Measurements from ENCODE around the gene FIS1. TPM values are rescaled to one million over a fixed set of nuclear protein-coding genes. Genes with fewer than 3 reads are reported as not detected.

Gene FIS1
- total and polyA plus RNA-seq, 4 experiments from 2014 or later, result 100 to 198 (median 145) TPM

DNA sequence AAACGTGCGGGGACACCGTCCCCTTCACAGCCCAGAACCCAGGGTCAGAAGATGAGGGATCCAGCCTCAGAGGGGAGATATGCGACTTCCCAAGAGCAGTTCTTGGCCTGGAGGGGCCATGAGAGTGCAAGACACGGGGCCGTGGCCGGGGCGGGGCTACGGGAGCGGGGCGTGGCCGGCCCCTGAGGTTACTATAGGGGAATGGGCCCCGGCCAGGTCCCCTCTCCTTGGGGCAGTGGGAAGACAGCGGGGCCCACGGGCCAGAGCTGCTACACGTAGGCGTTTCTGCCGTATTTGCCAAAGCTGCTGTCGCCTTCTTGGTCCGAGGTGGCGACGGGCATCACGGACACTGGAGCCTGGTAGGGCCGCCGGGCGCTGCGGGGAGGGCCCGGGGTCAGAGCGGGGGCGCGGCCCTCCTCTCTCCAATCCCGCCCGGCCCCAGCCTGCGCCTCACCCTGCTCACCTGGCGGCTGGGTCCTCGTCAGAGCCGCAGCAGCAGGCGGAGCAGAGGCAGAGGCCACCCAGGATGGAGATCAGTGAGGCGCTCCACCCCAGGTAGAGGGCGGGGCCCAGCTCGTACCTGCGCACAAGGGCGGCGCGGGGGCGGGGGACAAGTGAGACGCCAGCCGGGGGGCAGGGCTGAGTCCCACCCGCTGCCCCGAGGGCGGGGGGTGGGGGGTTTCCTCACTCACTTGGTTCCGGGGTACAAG, 12.6 kb downstream of the FIS1 start:
- Histone ChIP-seq H3K36me3 (ENCODE audit: insufficient read depth, low read length) (peaks cover 6% of the 10 kb centered on the region), H3K4me3 (ENCODE audit: low read length in 2 of 2) (no peak overlapping the region), H3K27me3 (ENCODE audit: insufficient read depth, low read length) (no peaks in the 10 kb centered on the region), H3K9me3 (ENCODE audit: control insufficient read depth in 1 of 2, low read length in 2 of 2) (no peaks in the 10 kb centered on the region), H3K27ac (ENCODE audit: low read depth, low read length) (no peak overlapping the region), H3K4me1 (ENCODE audit: insufficient read depth, low read length) (no peaks in the 10 kb centered on the region)
- intact Hi-C loops (cut with micrococcal nuclease), result no loop called here
- no peak for DNase-seq
- ChIA-PET CTCF (ENCODE audit: partially characterized antibody) (interaction anchor here (1.0 kb wide), 1 partner anchor 12 kb away, joined by 4 read pairs; no protein-coding TSS in a partner anchor), POLR2A (ENCODE audit: partially characterized antibody) (interaction anchor here (2.8 kb wide), 1 partner anchor 20 kb away, joined by 7 read pairs; no protein-coding TSS in a partner anchor)
- peaks cover 0 to 4% (median 1%) of the 10 kb centered on the region in 4 donors for H3K4me1 Mint-ChIP-seq
- peak overlapping the region in 1 of 7 donors; percentile 42 for H3K27ac Mint-ChIP-seq
- peaks cover 4 to 31% of the 10 kb centered on the region in 2 donors for H3K36me3 Mint-ChIP-seq
- no peaks in the 10 kb centered on the region for H3K27me3 Mint-ChIP-seq
- H3K9me3 Mint-ChIP-seq, result peaks cover 0 to 2% (median 0%) of the 10 kb centered on the region in 8 donors
- no peak overlapping the region for H3K4me3 Mint-ChIP-seq

DNA sequence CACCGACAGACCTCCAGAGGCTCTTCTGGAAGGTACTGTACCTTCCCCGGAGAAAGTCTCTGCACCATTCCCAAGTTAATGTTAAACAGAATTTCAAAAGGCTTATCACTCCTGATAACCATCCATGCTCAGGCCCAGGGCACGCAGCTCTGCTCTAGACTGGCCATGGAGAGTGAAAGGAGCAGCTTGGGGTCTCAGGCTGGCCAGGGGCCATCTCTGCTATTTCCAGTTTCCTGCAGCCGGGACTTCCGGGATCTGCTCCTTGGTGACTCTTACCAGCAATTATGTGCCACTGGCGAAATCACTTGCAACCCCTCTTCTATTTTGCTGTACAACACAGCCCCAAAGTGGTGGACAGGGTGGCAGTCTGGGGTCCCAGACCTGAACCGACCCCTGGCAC, 13.2 kb downstream of the FIS1 start:
- Mint-ChIP-seq H3K4me3 (no peak overlapping the region), H3K27ac (peak overlapping the region in 2 of 7 donors; percentile 37 to 47), H3K4me1 (peaks cover 0 to 4% (median 1%) of the 10 kb centered on the region in 4 donors), H3K27me3 (no peaks in the 10 kb centered on the region), H3K9me3 (peaks cover 0 to 2% (median 0%) of the 10 kb centered on the region in 8 donors), H3K36me3 (peaks cover 4 to 34% of the 10 kb centered on the region in 2 donors)
- no peaks in the 10 kb centered on the region for H3K9me3 ChIP-seq (ENCODE audit: control insufficient read depth in 1 of 2, low read length in 2 of 2)
- H3K36me3 ChIP-seq (ENCODE audit: insufficient read depth, low read length), result peaks cover 3% of the 10 kb centered on the region
- intact Hi-C loops (cut with micrococcal nuclease), result no loop called here
- CTCF ChIA-PET (ENCODE audit: partially characterized antibody), result interaction anchor here (1.4 kb wide), 1 partner anchor 13 kb away, joined by 6 read pairs; the partner anchor contains the start of gene FIS1
- H3K27ac ChIP-seq (ENCODE audit: low read depth, low read length), result no peak overlapping the region
- no peak for DNase-seq
- POLR2A ChIA-PET (ENCODE audit: partially characterized antibody), result interaction anchor here (2.8 kb wide), 1 partner anchor 14 kb away, joined by 8 read pairs; the partner anchor contains the start of genes PLOD3 and ZNHIT1
- H3K4me1 ChIP-seq (ENCODE audit: insufficient read depth, low read length), result no peaks in the 10 kb centered on the region
- H3K27me3 ChIP-seq (ENCODE audit: insufficient read depth, low read length), result no peaks in the 10 kb centered on the region
- H3K4me3 ChIP-seq (ENCODE audit: low read length in 2 of 2), result no peak overlapping the region

- no peaks in the 10 kb centered on the region for H3K27me3 Mint-ChIP-seq
- intact Hi-C loops (cut with micrococcal nuclease), result no loop called here
Observed at GRCh38 chr7:101226721-101227120, 18.2 kb downstream of the FIS1 start.

GRCh38 chr7:101225650-101226049, 19.2 kb downstream of the FIS1 start:
- no peaks in the 10 kb centered on the region for H3K9me3 Mint-ChIP-seq
- intact Hi-C loops (cut with micrococcal nuclease), result no loop called here
- CTCF ChIA-PET (ENCODE audit: partially characterized antibody), result interaction anchor here (1.1 to 1.7 kb wide), 5 partner anchors 12 to 82 kb away, joined by 3 to 8 read pairs (median 4); partner anchors contain the start of gene CLDN15
- H3K9me3 ChIP-seq (ENCODE audit: control insufficient read depth in 1 of 2, low read length in 2 of 2), result no peaks in the 10 kb centered on the region
- H3K27me3 ChIP-seq (ENCODE audit: insufficient read depth, low read length), result no peaks in the 10 kb centered on the region
- no peaks in the 10 kb centered on the region for H3K27me3 Mint-ChIP-seq
- POLR2A ChIA-PET (ENCODE audit: partially characterized antibody), result interaction anchor here (1.2 to 1.8 kb wide), 2 partner anchors 12 to 18 kb away, joined by 4 to 7 read pairs; partner anchors contain the start of gene CLDN15
- H3K36me3 ChIP-seq (ENCODE audit: insufficient read depth, low read length), result peaks cover 22% of the 10 kb centered on the region
- no peak overlapping the region for H3K27ac Mint-ChIP-seq
- no peaks in the 10 kb centered on the region for H3K4me1 ChIP-seq (ENCODE audit: insufficient read depth, low read length)
- no peak for DNase-seq
- H3K4me3 Mint-ChIP-seq, result no peak overlapping the region
- no peak overlapping the region for H3K4me3 ChIP-seq (ENCODE audit: low read length in 2 of 2)
- H3K4me1 Mint-ChIP-seq, result peaks cover 0 to 9% (median 3%) of the 10 kb centered on the region in 4 donors
- peaks cover 10 to 46% of the 10 kb centered on the region in 2 donors for H3K36me3 Mint-ChIP-seq
- H3K27ac ChIP-seq (ENCODE audit: low read depth, low read length), result no peak overlapping the region

More at GRCh38 chr7:101226721-101227120, 18.2 kb downstream of the FIS1 start:
- peaks cover 0 to 5% (median 4%) of the 10 kb centered on the region in 4 donors for H3K4me1 Mint-ChIP-seq
- peaks cover 12 to 48% of the 10 kb centered on the region in 2 donors for H3K36me3 Mint-ChIP-seq
- H3K27me3 ChIP-seq (ENCODE audit: insufficient read depth, low read length), result no peaks in the 10 kb centered on the region
- no peaks in the 10 kb centered on the region for H3K4me1 ChIP-seq (ENCODE audit: insufficient read depth, low read length)
- POLR2A ChIA-PET (ENCODE audit: partially characterized antibody), result interaction anchor here (0.7 to 1.8 kb wide), 4 partner anchors 9 to 19 kb away, joined by 3 to 7 read pairs (median 5); partner anchors contain the start of genes CLDN15, PLOD3 and ZNHIT1
- no peak overlapping the region for H3K27ac Mint-ChIP-seq
- H3K36me3 ChIP-seq (ENCODE audit: insufficient read depth, low read length), result peaks cover 22% of the 10 kb centered on the region
- no peak overlapping the region for H3K4me3 Mint-ChIP-seq
- H3K9me3 Mint-ChIP-seq, result peaks cover 0 to 2% (median 0%) of the 10 kb centered on the region in 8 donors
- H3K27ac ChIP-seq (ENCODE audit: low read depth, low read length), result no peak overlapping the region
- CTCF ChIA-PET (ENCODE audit: partially characterized antibody), result interaction anchor here (0.8 kb wide), 1 partner anchor 64 kb away, joined by 4 read pairs; no protein-coding TSS in a partner anchor
- DNase-seq, result no peak
- H3K9me3 ChIP-seq (ENCODE audit: control insufficient read depth in 1 of 2, low read length in 2 of 2), result no peaks in the 10 kb centered on the region
- H3K4me3 ChIP-seq (ENCODE audit: low read length in 2 of 2), result no peak overlapping the region

- no peak for DNase-seq
- Histone ChIP-seq H3K36me3 (ENCODE audit: insufficient read depth, low read length) (peaks cover 22% of the 10 kb centered on the region), H3K27me3 (ENCODE audit: insufficient read depth, low read length) (no peaks in the 10 kb centered on the region), H3K4me1 (ENCODE audit: insufficient read depth, low read length) (peaks cover 19% of the 10 kb centered on the region), H3K4me3 (ENCODE audit: low read length in 2 of 2) (no peak overlapping the region), H3K9me3 (ENCODE audit: control insufficient read depth in 1 of 2, low read length in 2 of 2) (no peaks in the 10 kb centered on the region), H3K27ac (ENCODE audit: low read depth, low read length) (no peak overlapping the region)
- Mint-ChIP-seq H3K4me1 (peaks cover 9 to 29% (median 17%) of the 10 kb centered on the region in 4 donors), H3K27me3 (no peaks in the 10 kb centered on the region), H3K9me3 (no peaks in the 10 kb centered on the region), H3K4me3 (no peak overlapping the region), H3K36me3 (peaks cover 7 to 41% of the 10 kb centered on the region in 2 donors), H3K27ac (no peak overlapping the region)
- POLR2A ChIA-PET (ENCODE audit: partially characterized antibody), result interaction anchor here (1.7 kb wide), 1 partner anchor 21 kb away, joined by 7 read pairs; the partner anchor contains the start of gene FIS1
- CTCF ChIA-PET (ENCODE audit: partially characterized antibody), result interaction anchor here (2.3 kb wide), 1 partner anchor 20 kb away, joined by 12 read pairs; the partner anchor contains the start of gene FIS1
- intact Hi-C loops (cut with micrococcal nuclease), result no loop called here
Observed at GRCh38 chr7:101223528-101223927, 21.4 kb downstream of the FIS1 start.

DNA sequence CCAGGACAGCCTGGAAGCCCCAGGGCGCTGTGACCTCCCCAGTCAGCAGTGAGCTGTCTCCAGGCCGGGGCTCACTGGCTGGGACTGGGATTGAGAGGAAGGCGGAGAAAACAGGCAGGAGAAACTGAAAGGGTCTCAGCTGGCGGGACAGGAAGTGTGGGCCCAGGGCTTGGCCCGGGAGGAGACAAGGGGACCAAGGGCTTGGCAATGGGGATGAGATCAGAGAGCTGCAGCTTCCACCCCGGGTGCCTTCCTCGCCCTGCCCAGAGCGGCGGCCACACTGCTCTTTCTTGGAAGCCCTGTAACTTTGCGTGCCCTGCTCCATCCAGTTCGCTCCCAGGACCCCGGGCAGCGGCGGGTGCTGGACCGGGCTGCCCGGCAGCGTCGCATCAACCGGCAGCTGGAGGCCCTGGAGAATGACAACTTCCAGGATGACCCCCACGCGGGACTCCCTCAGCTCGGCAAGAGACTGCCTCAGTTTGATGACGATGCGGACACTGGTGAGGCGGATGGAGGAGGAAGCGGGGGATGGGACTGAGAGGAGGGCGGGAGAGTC, 22.5 kb downstream of the FIS1 start:
- Mint-ChIP-seq H3K27me3 (no peaks in the 10 kb centered on the region), H3K27ac (peak overlapping the region in 2 of 7 donors; percentile 41 to 55), H3K4me1 (peaks cover 12 to 38% (median 23%) of the 10 kb centered on the region in 4 donors), H3K4me3 (no peak overlapping the region), H3K36me3 (peaks cover 7 to 44% of the 10 kb centered on the region in 2 donors), H3K9me3 (peaks cover 0 to 2% (median 0%) of the 10 kb centered on the region in 8 donors)
- ChIA-PET POLR2A (ENCODE audit: partially characterized antibody) (interaction anchor here (1.7 kb wide), 1 partner anchor 22 kb away, joined by 7 read pairs; the partner anchor contains the start of gene FIS1), CTCF (ENCODE audit: partially characterized antibody) (interaction anchor here (0.9 to 2.3 kb wide), 2 partner anchors 22 to 79 kb away, joined by 3 to 12 read pairs; partner anchors contain the start of gene FIS1)
- Histone ChIP-seq H3K36me3 (ENCODE audit: insufficient read depth, low read length) (peaks cover 19% of the 10 kb centered on the region), H3K9me3 (ENCODE audit: control insufficient read depth in 1 of 2, low read length in 2 of 2) (no peaks in the 10 kb centered on the region), H3K27ac (ENCODE audit: low read depth, low read length) (no peak overlapping the region), H3K4me1 (ENCODE audit: insufficient read depth, low read length) (peaks cover 22% of the 10 kb centered on the region), H3K27me3 (ENCODE audit: insufficient read depth, low read length) (no peaks in the 10 kb centered on the region), H3K4me3 (ENCODE audit: low read length in 2 of 2) (no peak overlapping the region)
- DNase-seq, result no peak
- intact Hi-C loops (cut with micrococcal nuclease), result no loop called here
